H9 (cell line): ENCODE results near the gene MAPK8IP1. TPM values are rescaled to one million over a fixed set of nuclear protein-coding genes. Genes with fewer than 3 reads are reported as not detected.

ENCODE experiments used
- DNase-seq: peaks from one replicate; pipeline ENCODE4 v3.0.0-alpha.2; 2017
- H2AFZ ChIP-seq: one replicate; pipeline ENCODE4 v1.6.1; 2013; ENCODE audit warnings: mild to moderate bottlenecking, low read length, control low read depth, moderate library complexity
- H2AK5ac ChIP-seq: 2 replicates; pipeline ENCODE4 v1.6.1; 2013; ENCODE audit warnings: low read length, control low read depth, mixed read lengths; ENCODE audit not compliant: insufficient read length
- H2BK120ac ChIP-seq: one replicate; pipeline ENCODE4 v1.6.1; 2013; ENCODE audit warnings: low read depth, mild to moderate bottlenecking, low read length, control low read depth, inconsistent platforms; ENCODE audit not compliant: poor library complexity, severe bottlenecking
- H2BK12ac ChIP-seq: 2 replicates; pipeline ENCODE4 v1.6.1; 2013; ENCODE audit warnings: low read length, control low read depth, mixed read lengths, low read depth; ENCODE audit not compliant: insufficient read length
- H2BK15ac ChIP-seq: 2 replicates; pipeline ENCODE4 v1.6.1; 2013; ENCODE audit warnings: low read depth, low read length, control low read depth
- H2BK20ac ChIP-seq: one replicate; pipeline ENCODE4 v1.6.1; 2013; ENCODE audit warnings: low read depth, mild to moderate bottlenecking, low read length, control low read depth, inconsistent platforms; ENCODE audit not compliant: poor library complexity, severe bottlenecking
- H2BK5ac ChIP-seq: 2 replicates; pipeline ENCODE4 v1.6.1; 2013; ENCODE audit warnings: low read length, control low read depth, mixed read lengths; ENCODE audit not compliant: insufficient read length
- H3K14ac ChIP-seq: 2 replicates; pipeline ENCODE4 v1.6.1; 2013; ENCODE audit warnings: low read length, control low read depth; ENCODE audit not compliant: insufficient read depth
- H3K18ac ChIP-seq: 2 replicates; pipeline ENCODE4 v1.6.1; 2013; ENCODE audit warnings: low read depth, mild to moderate bottlenecking, mixed read lengths, low read length, control low read depth; ENCODE audit not compliant: insufficient read length
- H3K23ac ChIP-seq: 2 replicates; pipeline ENCODE4 v1.6.1; 2013; ENCODE audit warnings: low read length, control low read depth, mixed read lengths, low read depth; ENCODE audit not compliant: insufficient read length
- H3K23me2 ChIP-seq: 2 replicates; pipeline ENCODE4 v1.6.1; 2013; ENCODE audit warnings: low read depth, mild to moderate bottlenecking, mixed read lengths, low read length, control low read depth; ENCODE audit not compliant: insufficient read length, poor library complexity, severe bottlenecking
- H3K27ac ChIP-seq: 2 replicates; pipeline ENCODE4 v1.5.1; 2013; ENCODE audit warnings: low read length, control low read depth, mixed read lengths, low read depth; ENCODE audit not compliant: insufficient read length
- H3K27me3 ChIP-seq: 2 replicates; pipeline ENCODE4 v1.6.1; 2013; ENCODE audit warnings: low read length, control low read depth, inconsistent platforms; ENCODE audit not compliant: insufficient read depth
- H3K4ac ChIP-seq: 2 replicates; pipeline ENCODE4 v1.6.1; 2013; ENCODE audit warnings: low read depth, mild to moderate bottlenecking, control low read depth, inconsistent platforms, low read length, moderate library complexity
- H3K4me1 ChIP-seq: 2 replicates; pipeline ENCODE4 v1.6.1; 2013; ENCODE audit warnings: low read length, control low read depth, inconsistent platforms; ENCODE audit not compliant: insufficient read depth
- H3K4me2 ChIP-seq: 2 replicates; pipeline ENCODE4 v1.6.1; 2013; ENCODE audit warnings: low read length, control low read depth, mixed read lengths; ENCODE audit not compliant: insufficient read length, insufficient read depth
- H3K56ac ChIP-seq: 2 replicates; pipeline ENCODE4 v1.6.1; 2013; ENCODE audit warnings: low read depth, mild to moderate bottlenecking, mixed read lengths, low read length, control low read depth; ENCODE audit not compliant: insufficient read length
- H3K79me1 ChIP-seq: 2 replicates; pipeline ENCODE4 v1.6.1; 2013; ENCODE audit warnings: low read depth, mild to moderate bottlenecking, moderate library complexity, low read length, control low read depth, inconsistent platforms; ENCODE audit not compliant: insufficient read depth, poor library complexity, severe bottlenecking
- H3K79me2 ChIP-seq: 2 replicates; pipeline ENCODE4 v1.6.1; 2013; ENCODE audit warnings: low read length, control low read depth, inconsistent platforms; ENCODE audit not compliant: insufficient read depth
- H3K9ac ChIP-seq: 2 replicates; pipeline ENCODE4 v1.6.1; 2013; ENCODE audit warnings: low read length, control low read depth, mixed read lengths; ENCODE audit not compliant: insufficient read length; ENCODE audit errors: extremely low read depth
- H3K9me3 ChIP-seq: one replicate; pipeline ENCODE4 v1.6.1; 2013; ENCODE audit warnings: low read depth, low read length, inconsistent platforms; ENCODE audit not compliant: control insufficient read depth
- H3T11ph ChIP-seq: one replicate; pipeline ENCODE4 v1.6.1; 2013; ENCODE audit warnings: mild to moderate bottlenecking, low read length, control low read depth, inconsistent platforms
- H4K20me1 ChIP-seq: one replicate; pipeline ENCODE4 v1.6.1; 2013; ENCODE audit not compliant: control insufficient read depth, insufficient read length, insufficient read depth
- H4K5ac ChIP-seq: 2 replicates; pipeline ENCODE4 v1.6.1; 2013; ENCODE audit warnings: low read depth, mild to moderate bottlenecking, mixed read lengths, low read length, control low read depth; ENCODE audit not compliant: insufficient read length
- H4K8ac ChIP-seq: replicated peaks from 2 replicates; pipeline ENCODE4 v1.6.1; 2013; ENCODE audit warnings: low read length, control low read depth, mixed read lengths, low read depth; ENCODE audit not compliant: insufficient read length
- H4K91ac ChIP-seq: 2 replicates; pipeline ENCODE4 v1.6.1; 2013; ENCODE audit warnings: low read depth, mild to moderate bottlenecking, moderate library complexity, mixed read lengths, low read length, control low read depth; ENCODE audit not compliant: insufficient read length
- H3K27ac Mint-ChIP-seq, 3 experiments: 2 replicates in 2 of 3; 3 replicates in 1 of 3; pipeline ENCODE4 v1.8.0; 2020 to 2021; ENCODE audit warnings: mixed read lengths in 3 of 3, mild to moderate bottlenecking in 1 of 3, moderate library complexity in 1 of 3
- H3K27me3 Mint-ChIP-seq: 2 replicates; pipeline ENCODE4 v1.8.0; 2021; ENCODE audit warnings: low read depth, mild to moderate bottlenecking, moderate library complexity, mixed read lengths
- H3K36me3 Mint-ChIP-seq, 3 experiments: 2 replicates in 2 of 3; 3 replicates in 1 of 3; pipeline ENCODE4 v1.8.0; 2020 to 2021; ENCODE audit warnings: low read depth in 3 of 3, mixed read lengths in 3 of 3; ENCODE audit not compliant: insufficient read depth in 1 of 3
- H3K4me1 Mint-ChIP-seq, 2 experiments: 2 replicates each; pipeline ENCODE4 v1.8.0; 2020; ENCODE audit warnings: mixed read lengths in 2 of 2
- H3K4me3 Mint-ChIP-seq, 2 experiments: 2 replicates in 1 of 2; 3 replicates in 1 of 2; pipeline ENCODE4 v1.8.0; 2020 to 2021; ENCODE audit warnings: mild to moderate bottlenecking in 2 of 2, mixed read lengths in 2 of 2, moderate library complexity in 1 of 2
- H3K9me3 Mint-ChIP-seq, 2 experiments: 2 replicates in 1 of 2; 3 replicates in 1 of 2; pipeline ENCODE4 v1.8.0; 2020; ENCODE audit warnings: mild to moderate bottlenecking in 2 of 2, mixed read lengths in 2 of 2, moderate library complexity in 1 of 2
- WGBS: extraction: QIAGEN DNeasy Blood & Tissue Kit; methylation state at CpG from one replicate; pipeline ENCODE4 v1.1.7; 2013; ENCODE audit warnings: missing lambda C conversion rate, low lambda C conversion rate, mixed read lengths; ENCODE audit not compliant: insufficient read length; ENCODE audit errors: extremely low coverage; 5-methylcytosine and 5-hydroxymethylcytosine counted together
- total RNA-seq: library from RNA; stranded (reverse); gene quantifications from 2 replicates; pipeline ENCODE4 v1.2.1, GENCODE V29; 2021
- TF ChIP-seq, protein P1 (sequence below): fragments of 200-600 bp; sonication (generic); conservative IDR thresholded peaks from 3 replicates; pipeline ENCODE4 v1.8.0; 2021; ENCODE audit warnings: antibody characterized with exemption, mild to moderate bottlenecking

The MAPK8IP1 gene
- total RNA-seq, 1 experiment from 2014 or later: 30.2 TPM

DNA sequence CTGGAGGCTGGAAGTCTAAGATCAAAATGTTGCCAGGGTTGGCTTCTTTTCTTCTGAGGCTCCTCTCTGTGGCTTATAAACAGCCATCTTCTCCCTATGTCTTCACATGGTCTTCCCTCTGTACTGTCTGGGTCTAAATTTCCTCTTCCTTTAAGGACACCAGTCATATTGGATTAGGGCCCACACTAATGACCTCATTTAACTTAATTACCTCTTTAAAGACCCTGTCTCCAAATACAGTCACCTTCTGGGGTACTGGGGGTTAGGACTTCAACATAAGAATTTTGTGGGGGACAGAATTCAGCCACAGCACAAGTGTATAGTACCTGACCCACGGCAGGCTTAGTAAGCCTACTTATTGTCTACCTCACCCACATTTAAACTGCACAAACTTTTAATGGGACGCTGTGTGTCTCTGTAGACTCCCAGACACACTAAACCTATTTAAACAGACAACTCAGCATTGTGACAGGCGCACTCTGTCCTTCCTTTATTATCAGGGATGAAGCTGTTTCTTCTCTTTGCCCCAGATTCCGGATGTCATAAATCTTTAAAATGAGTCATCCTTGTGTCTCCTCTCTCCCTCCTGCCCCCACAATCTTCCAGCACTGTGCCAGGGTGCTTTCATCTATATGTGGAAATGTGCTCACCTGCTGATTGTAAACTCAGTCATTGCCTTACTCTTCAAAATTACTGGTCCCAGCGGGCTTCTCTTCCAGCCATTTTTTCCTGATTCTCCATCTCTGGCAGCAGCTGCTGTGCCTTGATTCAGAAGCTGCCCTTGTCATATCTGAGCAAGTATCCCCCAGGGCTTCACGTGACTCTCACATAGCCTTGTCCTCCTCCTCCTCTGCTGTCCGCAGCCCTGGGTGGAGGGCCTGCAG, 5.4 kb upstream of the MAPK8IP1 start:
- Histone ChIP-seq H2BK12ac (no peak overlapping the region), H2AFZ (no peak overlapping the region), H4K20me1 (no peaks in the 10 kb centered on the region), H4K91ac (no peak overlapping the region), H4K8ac (no peak overlapping the region), H2BK15ac (no peak overlapping the region), H4K5ac (no peak overlapping the region), H3K4me1 (peaks cover 2% of the 10 kb centered on the region; the same call in 1 of the 2 replicates), H3K56ac (no peak overlapping the region), H3K9ac (no peak overlapping the region), H3K18ac (no peak overlapping the region), H3K23ac (no peak overlapping the region), H3K27me3 (no peaks in the 10 kb centered on the region), H3K14ac (no peak overlapping the region), H3K4me2 (no peak overlapping the region), H3K27ac (no peak overlapping the region), H2AK5ac (no peak overlapping the region), H2BK120ac (no peak overlapping the region), H2BK5ac (no peak overlapping the region), H3K79me2 (no peaks in the 10 kb centered on the region), H3K23me2 (no peaks in the 10 kb centered on the region), H3K4ac (no peak overlapping the region), H3T11ph (no peak overlapping the region), H2BK20ac (no peak overlapping the region), H3K79me1 (no peaks in the 10 kb centered on the region), H3K9me3 (no peaks in the 10 kb centered on the region)
- DNase-seq: no peak
- TF ChIP-seq, protein P1, sequence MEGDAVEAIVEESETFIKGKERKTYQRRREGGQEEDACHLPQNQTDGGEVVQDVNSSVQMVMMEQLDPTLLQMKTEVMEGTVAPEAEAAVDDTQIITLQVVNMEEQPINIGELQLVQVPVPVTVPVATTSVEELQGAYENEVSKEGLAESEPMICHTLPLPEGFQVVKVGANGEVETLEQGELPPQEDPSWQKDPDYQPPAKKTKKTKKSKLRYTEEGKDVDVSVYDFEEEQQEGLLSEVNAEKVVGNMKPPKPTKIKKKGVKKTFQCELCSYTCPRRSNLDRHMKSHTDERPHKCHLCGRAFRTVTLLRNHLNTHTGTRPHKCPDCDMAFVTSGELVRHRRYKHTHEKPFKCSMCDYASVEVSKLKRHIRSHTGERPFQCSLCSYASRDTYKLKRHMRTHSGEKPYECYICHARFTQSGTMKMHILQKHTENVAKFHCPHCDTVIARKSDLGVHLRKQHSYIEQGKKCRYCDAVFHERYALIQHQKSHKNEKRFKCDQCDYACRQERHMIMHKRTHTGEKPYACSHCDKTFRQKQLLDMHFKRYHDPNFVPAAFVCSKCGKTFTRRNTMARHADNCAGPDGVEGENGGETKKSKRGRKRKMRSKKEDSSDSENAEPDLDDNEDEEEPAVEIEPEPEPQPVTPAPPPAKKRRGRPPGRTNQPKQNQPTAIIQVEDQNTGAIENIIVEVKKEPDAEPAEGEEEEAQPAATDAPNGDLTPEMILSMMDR: no peak
- peaks cover 0 to 14% (median 1%) of the 10 kb centered on the region in 3 experiments; a peak in 3 of 7 replicates for H3K36me3 Mint-ChIP-seq
- no peaks in the 10 kb centered on the region for H3K9me3 Mint-ChIP-seq
- H3K27me3 Mint-ChIP-seq: peaks cover 8% of the 10 kb centered on the region
- peaks cover 21 to 26% of the 10 kb centered on the region in 2 experiments for H3K4me1 Mint-ChIP-seq
- no peak overlapping the region; a peak in 1 of 7 replicates for H3K27ac Mint-ChIP-seq
- no peak overlapping the region for H3K4me3 Mint-ChIP-seq
- no CpG with 5 or more reads among the region's 7 CpGs for WGBS
